Panc1 (cell line): ENCODE data around the gene KIAA1143. TPM values are rescaled to one million over a fixed set of nuclear protein-coding genes. Genes with fewer than 3 reads are reported as not detected.

Experiments used
- ATAC-seq: fragments of 200-7000 bp; cut with Tn5 transposase; 2 replicates; pipeline ENCODE4 v1.9.1; 2020; ENCODE audit warnings: mild to moderate bottlenecking, moderate library complexity
- BruUV-seq: library from RNA; stranded (reverse); fragments of 400-500 nt; replicated peaks from 2 replicates; lab custom pipeline; 2021; lab: Mats Ljungman, UMichigan
- CTCF ChIA-PET: fragments of 300-600 bp; sonication (Branson Sonifier 250); formaldehyde crosslinking; loops from one replicate; lab custom pipeline; 2022; ENCODE audit warnings: antibody characterized with exemption; lab: Charles Lee
- POLR2A ChIA-PET: fragments of 300-600 bp; sonication (Branson Sonifier 250); formaldehyde crosslinking; loops from one replicate; lab custom pipeline; 2022; ENCODE audit warnings: antibody characterized with exemption; lab: Charles Lee
- DNase-seq: peaks from one replicate; pipeline ENCODE4 v3.0.0-alpha.2; 2010; ENCODE audit warnings: low read depth, low spot score
- H3K27ac ChIP-seq: 2 replicates; pipeline ENCODE4 v1.5.1; 2011; ENCODE audit warnings: mild to moderate bottlenecking, low read length, inconsistent platforms
- H3K27me3 ChIP-seq: fragments of 200-500 bp; sonication (Bioruptor generic); 2 replicates; pipeline ENCODE4 v1.6.0; 2014; ENCODE audit warnings: low read length, inconsistent platforms; ENCODE audit not compliant: control insufficient read depth, insufficient read depth
- H3K36me3 ChIP-seq: fragments of 200-500 bp; sonication (Bioruptor generic); 2 replicates; pipeline ENCODE4 v1.5.1; 2014; ENCODE audit warnings: inconsistent platforms, mild to moderate bottlenecking, low read length, moderate library complexity; ENCODE audit not compliant: control insufficient read depth, insufficient read depth
- H3K4me1 ChIP-seq: 2 replicates; pipeline ENCODE4 v1.5.1; 2011; ENCODE audit warnings: inconsistent platforms, mild to moderate bottlenecking, low read length, moderate library complexity; ENCODE audit not compliant: control insufficient read depth, insufficient read depth
- H3K4me3 ChIP-seq, 2 experiments: 2 replicates each; pipeline ENCODE4 v1.5.1; 2011 to 2012; ENCODE audit warnings: low read depth in 2 of 2, low read length in 2 of 2, mild to moderate bottlenecking in 2 of 2, inconsistent platforms in 1 of 2, moderate library complexity in 1 of 2
- H3K9me3 ChIP-seq: fragments of 200-500 bp; sonication (Bioruptor generic); 2 replicates; pipeline ENCODE4 v1.5.1; 2014; ENCODE audit warnings: low read depth, mild to moderate bottlenecking, inconsistent platforms, low read length, moderate library complexity; ENCODE audit not compliant: control insufficient read depth, insufficient read depth
- CTCF ChIP-seq: fragments of 450-650 bp; IDR thresholded peaks from 2 replicates; pipeline ENCODE4 v1.5.1; 2017; ENCODE audit warnings: mild to moderate bottlenecking
- POLR2AphosphoS5 ChIP-seq: IDR thresholded peaks from 2 replicates; pipeline ENCODE4 v1.6.1; 2012; ENCODE audit warnings: mild to moderate bottlenecking, low read depth, low read length, moderate library complexity
- REST ChIP-seq, 2 experiments: IDR thresholded peaks; 2 replicates each; pipeline ENCODE4 v1.6.1; 2011 to 2012; ENCODE audit warnings: low read depth in 2 of 2, control low read depth in 1 of 2, low read length in 1 of 2, mild to moderate bottlenecking in 1 of 2, moderate library complexity in 1 of 2; ENCODE audit not compliant: insufficient read depth in 1 of 2
- SIN3A ChIP-seq: IDR thresholded peaks from 2 replicates; pipeline ENCODE4 v1.6.1; 2012; ENCODE audit warnings: low read depth, mild to moderate bottlenecking, low read length, moderate library complexity, borderline replicate concordance; ENCODE audit not compliant: insufficient read depth
- TCF7L2 ChIP-seq: IDR thresholded peaks from 2 replicates; pipeline ENCODE4 v1.6.1; 2011; ENCODE audit warnings: mild to moderate bottlenecking, low read depth, low read length, inconsistent platforms
- in situ Hi-C: cut with HindIII; loops from 2 replicates; pipeline ENCODE4 v1.10.0; 2016; ENCODE audit warnings: low sequenced_read_pairs, low pct_unique_long_range_greater_than_20kb
- intact Hi-C: fragments of 100-400 bp; cut with micrococcal nuclease; formaldehyde crosslinking; loops from one replicate; pipeline ENCODE4 v1.10.0; 2022; ENCODE audit not compliant: unreplicated experiment
- total RNA-seq: library from RNA; stranded (reverse); gene quantifications from one replicate; pipeline ENCODE4 v1.2.1, GENCODE V29; 2021; ENCODE audit not compliant: unreplicated experiment

KIAA1143 gene
- total RNA-seq, 1 experiment from 2014 or later: 17.5 TPM

- Histone ChIP-seq H3K9me3 (peaks cover 44% of the 10 kb centered on the region), H3K27me3 (no peaks in the 10 kb centered on the region), H3K27ac (no peak overlapping the region), H3K4me1 (no peaks in the 10 kb centered on the region), H3K4me3 (no peak overlapping the region), H3K36me3 (no peaks in the 10 kb centered on the region)
- intact Hi-C loops (no loop called here), in situ Hi-C loops (no loop called here)
- ChIA-PET CTCF (no interaction called here), POLR2A (no interaction called here)
- TF ChIP-seq TCF7L2 (no peak), CTCF (no peak), POLR2AphosphoS5 (no peak), REST (IDR thresholded peaks at IDR 0.05; ENCODE audit: insufficient read depth in 1 of 2, low read depth in 2 of 2, low read length in 1 of 2) (no peak), SIN3A (no peak)
- no peak for DNase-seq
- no TSS peak for BruUV-seq
- no peak for ATAC-seq
Measured at GRCh38 chr3:44722103-44722401, 39.4 kb downstream of the KIAA1143 start.

- no peaks in the 10 kb centered on the region for H3K27me3 ChIP-seq
- intact Hi-C loops: no loop called here
- no peak overlapping the region for H3K4me3 ChIP-seq
- H3K9me3 ChIP-seq: peaks cover 48% of the 10 kb centered on the region
- no TSS peak for BruUV-seq
- DNase-seq (no peak), ATAC-seq (no peak)
- in situ Hi-C loops: no loop called here
- TF ChIP-seq CTCF (no peak), TCF7L2 (no peak), POLR2AphosphoS5 (no peak), REST (IDR thresholded peaks at IDR 0.05; ENCODE audit: insufficient read depth in 1 of 2, low read depth in 2 of 2, low read length in 1 of 2) (no peak), SIN3A (no peak)
- H3K27ac ChIP-seq: no peak overlapping the region
- ChIA-PET POLR2A (no interaction called here), CTCF (no interaction called here)
- no peaks in the 10 kb centered on the region for H3K36me3 ChIP-seq
- H3K4me1 ChIP-seq: no peaks in the 10 kb centered on the region
Measured at GRCh38 chr3:44721231-44722102, 40.0 kb downstream of the KIAA1143 start.
